ENCODE data around the gene PWWP2B.

DNA sequence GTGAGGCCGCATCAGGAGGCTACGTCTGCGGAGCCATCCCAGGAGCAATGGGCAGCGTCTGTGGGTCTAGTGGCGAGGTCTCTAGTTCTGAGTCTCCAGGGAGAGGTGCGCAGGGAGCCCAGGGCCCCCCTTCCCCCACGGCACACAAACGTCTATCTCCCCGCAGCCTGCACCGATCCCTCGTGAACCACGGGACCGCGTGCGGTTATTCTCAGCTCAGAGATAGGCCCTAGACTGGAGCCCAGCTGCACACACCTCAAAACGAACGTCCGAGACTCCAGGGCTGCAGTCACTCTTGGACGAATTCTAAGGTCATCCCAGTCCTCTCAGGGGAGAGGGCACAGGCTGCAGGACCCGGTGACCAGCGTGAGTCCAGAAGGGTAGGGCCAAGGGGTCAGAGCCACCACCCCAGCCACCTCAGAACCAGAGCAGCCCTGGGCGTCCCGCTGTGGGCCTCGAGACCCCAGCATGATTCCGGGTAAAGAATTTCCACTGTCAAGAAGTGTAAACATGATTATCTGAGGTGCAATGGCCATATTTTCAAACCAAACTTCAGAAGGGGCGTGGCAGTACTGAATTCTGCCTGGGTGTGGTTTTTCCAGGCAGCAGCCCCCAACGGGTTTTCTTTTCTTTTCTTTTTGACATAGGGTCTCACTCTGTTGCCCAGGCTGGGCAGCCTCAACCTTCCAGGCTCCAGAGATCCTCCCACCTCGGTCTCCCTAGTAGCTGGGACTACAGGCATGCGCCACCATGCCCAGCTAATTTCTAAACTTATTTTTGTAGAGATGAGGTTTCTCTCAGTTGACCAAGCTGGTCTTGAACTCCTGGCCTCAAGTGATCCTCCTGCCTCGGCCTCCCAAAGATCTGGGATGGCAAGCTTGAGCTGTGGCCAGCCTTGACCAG lies 57.5 kb downstream of the PWWP2B start:
- TF ChIP-seq CTCF (conservative IDR thresholded peaks at IDR 0.05; ENCODE audit: low read depth in 2 of 2): no peak
- TF ChIP-seq STAT1 (IDR thresholded peaks at IDR 0.05; ENCODE audit: unreplicated experiment): no peak
- no peak for TF ChIP-seq REST (IDR thresholded peaks at IDR 0.05; ENCODE audit: unreplicated experiment)
- TF ChIP-seq EZH2 (IDR thresholded peaks at IDR 0.05; ENCODE audit: low read depth, unreplicated experiment): no peak
- TF ChIP-seq EZH2phosphoT487 (IDR thresholded peaks at IDR 0.05; ENCODE audit: unreplicated experiment): no peak
- no peak for TF ChIP-seq JUNB (IDR thresholded peaks at IDR 0.05; ENCODE audit: unreplicated experiment)
- no peak for TF ChIP-seq POLR2AphosphoS5 (IDR thresholded peaks at IDR 0.05; ENCODE audit: low read depth)
- TF ChIP-seq CREB1 (CRISPR knock-in tag; IDR thresholded peaks at IDR 0.05; ENCODE audit: low read depth): no peak
- TF ChIP-seq, protein P1, sequence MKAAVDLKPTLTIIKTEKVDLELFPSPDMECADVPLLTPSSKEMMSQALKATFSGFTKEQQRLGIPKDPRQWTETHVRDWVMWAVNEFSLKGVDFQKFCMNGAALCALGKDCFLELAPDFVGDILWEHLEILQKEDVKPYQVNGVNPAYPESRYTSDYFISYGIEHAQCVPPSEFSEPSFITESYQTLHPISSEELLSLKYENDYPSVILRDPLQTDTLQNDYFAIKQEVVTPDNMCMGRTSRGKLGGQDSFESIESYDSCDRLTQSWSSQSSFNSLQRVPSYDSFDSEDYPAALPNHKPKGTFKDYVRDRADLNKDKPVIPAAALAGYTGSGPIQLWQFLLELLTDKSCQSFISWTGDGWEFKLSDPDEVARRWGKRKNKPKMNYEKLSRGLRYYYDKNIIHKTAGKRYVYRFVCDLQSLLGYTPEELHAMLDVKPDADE (IDR thresholded peaks at IDR 0.05): no peak
- TF ChIP-seq NANOG (IDR thresholded peaks at IDR 0.05; ENCODE audit: borderline replicate concordance): no peak
- no peak for TF ChIP-seq ZNF114 (CRISPR knock-in tag; IDR thresholded peaks at IDR 0.05)
- no peak for TF ChIP-seq ZNF462 (CRISPR knock-in tag; IDR thresholded peaks at IDR 0.05)
